Panc1 (cell line): Measurements from ENCODE around the gene TARS1.

Experiments used
- CTCF ChIP-seq: fragments of 450-650 bp; IDR thresholded peaks from 2 replicates; pipeline ENCODE4 v1.5.1; 2017; ENCODE audit warnings: mild to moderate bottlenecking
- POLR2AphosphoS5 ChIP-seq: IDR thresholded peaks from 2 replicates; pipeline ENCODE4 v1.6.1; 2012; ENCODE audit warnings: mild to moderate bottlenecking, low read depth, low read length, moderate library complexity

GRCh38 chr5:33444542-33444941 lies 3.8 kb downstream of the TARS1 start:
- TF ChIP-seq CTCF (no peak), POLR2AphosphoS5 (no peak)
